HAP-1 (cell line): ENCODE results near the gene FKBP4.

Source experiments
- DNase-seq, 2 experiments: peaks; one replicate each; pipeline ENCODE4 v3.0.0-alpha.2; 2016 to 2020; ENCODE audit warnings: low spot score in 2 of 2
- H3K27me3 ChIP-seq: fragments of 250-450 bp; sonication (Bioruptor Pico); 2 replicates; pipeline ENCODE4 v1.5.1; 2020; ENCODE audit warnings: low read depth, mild to moderate bottlenecking, moderate library complexity
- H3K36me3 ChIP-seq: fragments of 250-450 bp; sonication (Bioruptor Pico); replicated peaks from 2 replicates; pipeline ENCODE4 v1.5.1; 2020; ENCODE audit warnings: mild to moderate bottlenecking
- H3K4me1 ChIP-seq: fragments of 250-450 bp; sonication (Bioruptor Pico); 2 replicates; pipeline ENCODE4 v1.5.1; 2020; ENCODE audit warnings: mild to moderate bottlenecking
- H3K4me3 ChIP-seq: fragments of 250-450 bp; sonication (Bioruptor Pico); 2 replicates; pipeline ENCODE4 v1.5.1; 2020; ENCODE audit warnings: mild to moderate bottlenecking, moderate library complexity
- H3K9me3 ChIP-seq: fragments of 250-450 bp; sonication (Bioruptor Pico); 2 replicates; pipeline ENCODE4 v1.5.1; 2020; ENCODE audit warnings: mild to moderate bottlenecking, moderate library complexity
- in situ Hi-C: fragments of 300-500 bp; cut with MboI; formaldehyde crosslinking; loops from 3 replicates; pipeline ENCODE4 v1.14.3; 2020; ENCODE audit warnings: low sequenced_read_pairs, inconsistent platforms, mixed read lengths

The FKBP4 gene

GRCh38 chr12:2834581-2835491 lies 40.1 kb downstream of the FKBP4 start, which contains the start of gene NRIP2:
NRIP2 (minus strand) TSS chr12:2835035; CDS start chr12:2834983, 52 bp downstream.
- in situ Hi-C loops = no loop called here
- Histone ChIP-seq H3K9me3 (no peaks in the 10 kb centered on the region), H3K36me3 (peaks cover 15% of the 10 kb centered on the region; the same call in 1 of the 2 replicates), H3K4me3 (no peak within 1 kb of the TSS), H3K27me3 (no peaks in the 10 kb centered on the region), H3K4me1 (no peaks in the 10 kb centered on the region)
- no peak for DNase-seq

- in situ Hi-C loops = no loop called here
- no peak for DNase-seq
- Histone ChIP-seq H3K36me3 (peaks cover 9% of the 10 kb centered on the region; the same call in 1 of the 2 replicates), H3K9me3 (no peaks in the 10 kb centered on the region), H3K27me3 (no peaks in the 10 kb centered on the region), H3K4me1 (no peaks in the 10 kb centered on the region), H3K4me3 (no peak overlapping the region)
Measured at GRCh38 chr12:2835691-2836403, 41.1 kb downstream of the FKBP4 start.

GRCh38 chr12:2836574-2836973 lies 41.8 kb downstream of the FKBP4 start:
- peaks cover 9% of the 10 kb centered on the region; the same call in 1 of the 2 replicates for H3K36me3 ChIP-seq
- no peaks in the 10 kb centered on the region for H3K9me3 ChIP-seq
- in situ Hi-C loops = no loop called here
- H3K4me3 ChIP-seq = no peak overlapping the region
- DNase-seq = no peak
- no peaks in the 10 kb centered on the region for H3K27me3 ChIP-seq
- H3K4me1 ChIP-seq = no peaks in the 10 kb centered on the region

GRCh38 chr12:2841056-2841650 lies 46.4 kb downstream of the FKBP4 start:
- no peak overlapping the region for H3K4me3 ChIP-seq
- H3K4me1 ChIP-seq = no peaks in the 10 kb centered on the region
- H3K36me3 ChIP-seq = peaks cover 9% of the 10 kb centered on the region; the same call in 1 of the 2 replicates
- in situ Hi-C loops = no loop called here
- no peaks in the 10 kb centered on the region for H3K27me3 ChIP-seq
- H3K9me3 ChIP-seq = no peaks in the 10 kb centered on the region
- no peak for DNase-seq

- Histone ChIP-seq H3K36me3 (peaks cover 9% of the 10 kb centered on the region; the same call in 1 of the 2 replicates), H3K27me3 (no peaks in the 10 kb centered on the region), H3K4me3 (no peak overlapping the region), H3K9me3 (no peaks in the 10 kb centered on the region), H3K4me1 (no peaks in the 10 kb centered on the region)
- no peak for DNase-seq
- in situ Hi-C loops = no loop called here
Measured at GRCh38 chr12:2842948-2843347, 48.2 kb downstream of the FKBP4 start.

GRCh38 chr12:2844786-2845185 lies 50.0 kb downstream of the FKBP4 start:
- in situ Hi-C loops = no loop called here
- no peaks in the 10 kb centered on the region for H3K27me3 ChIP-seq
- H3K4me3 ChIP-seq = no peak overlapping the region

GRCh38 chr12:2845280-2845679 lies 50.5 kb downstream of the FKBP4 start:
- Histone ChIP-seq H3K27me3 (no peaks in the 10 kb centered on the region), H3K4me1 (no peaks in the 10 kb centered on the region), H3K9me3 (no peaks in the 10 kb centered on the region), H3K4me3 (no peak overlapping the region), H3K36me3 (no peaks in the 10 kb centered on the region; the same call in 1 of the 2 replicates)
- in situ Hi-C loops = no loop called here
- DNase-seq = no peak

More at GRCh38 chr12:2844786-2845185, 50.0 kb downstream of the FKBP4 start:
- peaks cover under 1% of the 10 kb centered on the region; the same call in 1 of the 2 replicates for H3K36me3 ChIP-seq
- no peaks in the 10 kb centered on the region for H3K9me3 ChIP-seq
- no peaks in the 10 kb centered on the region for H3K4me1 ChIP-seq
- DNase-seq = no peak

GRCh38 chr12:2851931-2852330 lies 57.2 kb downstream of the FKBP4 start:
- Histone ChIP-seq H3K27me3 (no peaks in the 10 kb centered on the region), H3K4me1 (no peaks in the 10 kb centered on the region), H3K4me3 (no peak overlapping the region), H3K36me3 (no peaks in the 10 kb centered on the region), H3K9me3 (no peaks in the 10 kb centered on the region)
- in situ Hi-C loops = no loop called here
- no peak for DNase-seq

GRCh38 chr12:2853626-2854025 lies 58.9 kb downstream of the FKBP4 start:
- Histone ChIP-seq H3K36me3 (peaks cover 14% of the 10 kb centered on the region), H3K27me3 (no peaks in the 10 kb centered on the region), H3K4me1 (no peaks in the 10 kb centered on the region), H3K4me3 (no peak overlapping the region), H3K9me3 (no peaks in the 10 kb centered on the region)
- in situ Hi-C loops = no loop called here
- peak; percentile 69 to 93 for DNase-seq
